Fibroblast of skin of right biceps (primary cell): ENCODE measurements around the gene L3MBTL4.
"Not testable (repeated sequence)": the region's sequence is repeated elsewhere in the genome, so short reads cannot be mapped to it uniquely, and the experiment has no call there.

Source experiments
- DNase-seq: peaks from one replicate; pipeline ENCODE4 v3.0.0-alpha.2; 2013

The L3MBTL4 gene

DNA sequence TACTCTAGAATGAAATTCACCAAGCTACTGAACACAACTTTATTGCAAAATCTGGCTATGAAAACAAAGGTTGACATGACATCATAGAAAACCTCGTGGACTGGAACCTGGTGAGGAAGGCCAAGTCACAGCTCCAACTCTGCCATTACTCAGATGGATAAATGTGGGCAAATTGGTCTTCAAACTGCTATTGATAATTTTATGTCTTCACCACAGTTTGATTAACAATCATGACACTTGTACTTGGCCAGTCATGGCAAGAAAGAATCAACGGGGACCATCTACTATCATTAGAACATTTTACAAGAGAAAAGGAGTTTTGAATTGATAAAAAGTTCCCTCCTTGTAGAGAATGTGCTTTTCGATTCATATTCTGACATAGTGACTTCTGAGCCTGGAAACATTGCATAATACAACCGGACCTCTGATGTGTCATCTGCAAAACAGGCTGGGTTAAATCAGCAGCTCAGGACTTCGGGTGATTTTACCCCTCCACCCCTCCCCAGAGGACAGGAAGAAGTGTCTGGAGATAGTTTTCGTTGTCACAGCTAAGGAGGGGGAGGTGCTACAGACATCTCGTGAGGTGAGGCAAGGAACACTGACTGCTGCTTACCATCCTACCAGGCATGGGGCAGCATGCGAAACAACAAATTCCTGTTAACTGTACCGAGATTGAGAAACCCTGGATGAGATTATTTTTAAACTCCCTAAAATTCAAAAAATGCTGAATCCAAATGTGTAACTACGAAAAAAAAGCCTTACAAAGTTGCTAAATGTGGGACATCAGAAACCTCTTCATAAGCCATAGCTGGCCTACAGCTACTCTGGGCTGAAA lies 8.4 kb downstream of the L3MBTL4 start:
- DNase-seq: peak; percentile 69

DNA sequence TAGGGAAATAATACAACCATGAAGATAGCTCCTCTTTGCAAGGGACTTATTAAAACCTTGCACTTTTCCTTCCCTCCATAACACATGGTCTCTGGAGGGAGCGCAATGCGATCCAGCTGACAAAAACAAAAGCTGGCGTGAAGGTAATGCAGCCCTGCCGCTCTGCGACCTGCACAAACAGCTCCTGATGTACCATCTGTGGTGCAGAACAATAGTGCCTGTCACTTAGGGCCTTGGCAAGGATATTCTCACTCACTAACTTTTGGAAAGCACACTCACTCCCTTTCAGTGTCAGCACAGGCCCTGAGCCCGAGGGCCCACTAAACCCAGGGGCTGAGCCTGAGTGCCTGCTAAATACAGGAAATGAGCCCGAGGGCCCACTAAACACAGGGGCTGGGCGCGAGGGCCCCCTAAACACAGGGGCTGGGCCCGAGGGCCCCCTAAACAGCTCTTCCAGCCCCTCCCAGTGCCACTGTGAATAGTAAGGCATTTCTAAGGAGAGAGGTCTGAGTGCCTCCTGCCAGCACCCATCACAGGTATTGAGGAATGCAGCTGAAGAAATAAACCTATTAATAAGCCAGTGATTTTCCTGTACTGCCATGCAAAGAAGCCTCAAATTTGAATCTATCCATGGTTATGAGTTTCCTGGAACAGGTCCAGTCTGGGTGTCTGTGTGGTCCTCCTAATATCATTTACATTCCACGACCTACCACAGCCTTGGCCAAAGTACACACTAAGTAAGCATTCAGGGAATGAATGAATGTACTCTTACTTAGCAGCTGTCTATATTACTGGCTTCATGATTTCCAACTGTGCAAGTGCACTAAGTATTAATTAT lies 9.3 kb downstream of the L3MBTL4 start:
- peak; percentile 76 for DNase-seq

DNA sequence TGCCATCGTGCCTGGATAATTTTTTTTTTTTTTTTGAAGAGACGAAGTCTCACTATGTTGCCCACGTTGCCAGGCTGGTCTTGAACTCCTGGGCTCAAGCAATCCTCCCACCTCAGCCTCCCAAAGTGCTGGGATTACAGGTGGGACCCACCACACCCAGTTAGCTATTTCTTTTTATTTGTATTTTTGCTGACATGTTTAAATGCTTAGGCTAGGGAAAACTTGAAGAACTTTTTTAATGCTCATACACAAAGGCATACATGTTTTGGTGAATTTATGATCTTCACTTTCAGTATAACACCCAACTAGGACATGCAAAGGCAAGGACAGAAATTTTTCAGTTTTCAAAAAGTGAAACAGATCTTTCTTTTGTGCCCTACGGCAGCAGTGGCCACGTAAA lies 9.9 kb downstream of the L3MBTL4 start:
- DNase-seq: no peak

DNA sequence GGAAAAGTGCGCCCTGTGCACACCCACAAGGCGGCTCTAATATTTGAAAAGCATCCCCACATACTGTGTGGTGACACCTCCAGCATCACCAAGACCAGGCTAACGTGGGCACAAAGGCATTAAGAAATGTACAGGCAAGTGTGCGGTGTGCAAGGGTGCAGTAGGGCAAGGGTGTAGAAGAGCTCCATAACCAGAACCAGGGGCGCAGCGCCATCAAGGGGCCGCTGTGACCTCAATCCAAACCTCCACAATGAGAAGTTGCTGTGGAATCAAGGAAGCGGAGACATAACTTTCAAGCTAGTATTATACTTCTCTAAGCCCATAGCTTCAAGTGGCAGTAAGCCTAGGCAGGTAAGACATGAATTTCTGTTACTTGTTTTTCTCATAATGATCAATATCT lies 13.0 kb downstream of the L3MBTL4 start:
- no peak for DNase-seq

DNA sequence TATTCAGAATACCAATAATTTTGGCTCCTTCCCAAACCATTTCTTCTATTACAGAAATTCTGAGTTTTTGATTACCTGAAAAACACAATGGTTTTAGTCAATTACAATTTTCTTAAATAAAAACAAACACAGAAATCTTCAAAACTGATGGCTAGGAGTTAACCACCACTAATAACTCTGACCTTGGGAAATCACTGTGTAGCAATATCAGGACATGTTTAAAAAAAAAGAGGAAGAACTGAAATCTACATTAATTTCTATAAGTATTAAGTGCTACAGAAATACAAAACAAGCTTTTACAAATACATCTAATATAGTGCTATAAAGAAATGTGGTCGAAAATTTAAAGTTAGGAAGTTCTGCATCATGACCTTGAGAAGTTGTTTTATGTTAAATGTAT lies 14.9 kb downstream of the L3MBTL4 start:
- DNase-seq: no peak

DNA sequence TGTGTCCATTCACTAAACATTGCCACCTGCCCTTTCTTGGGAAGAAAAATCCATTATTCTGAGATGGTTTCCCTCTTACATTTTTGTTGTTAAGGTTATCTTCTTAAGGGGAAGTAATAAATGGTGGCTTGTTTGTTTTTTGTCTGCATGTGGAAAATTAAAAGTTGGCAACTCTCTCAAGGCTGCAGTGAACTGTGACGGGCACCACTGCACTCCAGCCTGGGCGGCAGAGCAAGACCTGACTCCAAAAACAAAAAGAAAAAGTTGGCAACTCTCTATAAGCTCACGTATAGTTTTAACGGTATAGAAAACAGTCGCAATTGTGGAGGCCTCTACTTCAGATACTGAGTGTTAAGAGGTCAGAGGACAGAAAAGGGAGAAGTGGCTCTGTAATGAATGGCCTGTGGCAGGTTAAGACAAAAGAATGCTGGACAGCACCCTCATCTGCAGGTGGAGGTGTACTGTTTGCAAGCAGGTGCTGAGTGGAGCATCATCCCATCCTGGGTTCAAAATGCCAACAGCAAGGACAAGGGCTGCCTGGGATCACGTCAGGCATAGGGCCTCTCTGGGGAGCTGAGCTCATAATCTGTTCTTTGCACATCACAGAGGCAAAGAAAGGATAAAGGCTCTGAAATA lies 16.7 kb downstream of the L3MBTL4 start:
- DNase-seq: no peak

DNA sequence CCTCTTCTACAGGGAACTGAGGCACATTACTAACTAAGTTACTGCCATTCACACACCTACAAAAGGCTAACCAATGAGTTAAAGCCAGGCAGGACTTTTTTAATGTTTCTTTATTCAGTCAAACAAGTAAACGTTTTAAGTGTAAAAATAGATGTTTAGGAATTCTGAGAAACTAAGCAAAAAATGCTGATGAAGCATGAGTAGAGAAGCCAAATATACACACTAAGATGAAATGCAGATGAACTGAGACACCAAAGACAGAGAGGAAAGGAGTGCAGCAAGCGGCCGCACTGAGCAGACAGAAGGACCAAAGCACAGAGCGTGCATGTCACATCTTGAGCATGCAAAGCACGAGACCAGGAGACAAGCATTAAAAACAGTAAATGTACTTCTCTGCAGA lies 17.9 kb downstream of the L3MBTL4 start:
- DNase-seq: no peak

DNA sequence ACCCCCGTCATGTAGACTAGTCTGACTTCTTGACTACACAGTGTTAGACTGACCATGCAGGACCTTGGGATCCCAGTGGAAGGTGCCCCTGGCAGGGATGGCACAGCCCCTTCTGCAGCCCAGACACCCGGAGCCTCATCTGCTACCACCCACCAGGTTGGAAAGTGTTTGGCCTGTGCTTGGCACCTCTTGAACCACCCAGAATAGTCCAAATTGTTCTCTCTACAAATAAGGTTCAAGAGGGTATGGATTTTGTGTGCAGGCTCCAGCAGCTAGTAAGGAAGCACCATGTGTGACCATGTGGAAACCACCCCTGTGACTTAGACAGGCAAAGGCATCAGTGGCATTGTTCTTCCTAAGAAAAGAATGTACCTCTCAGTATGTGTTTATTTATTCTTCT lies 18.4 kb downstream of the L3MBTL4 start:
- DNase-seq: no peak

DNA sequence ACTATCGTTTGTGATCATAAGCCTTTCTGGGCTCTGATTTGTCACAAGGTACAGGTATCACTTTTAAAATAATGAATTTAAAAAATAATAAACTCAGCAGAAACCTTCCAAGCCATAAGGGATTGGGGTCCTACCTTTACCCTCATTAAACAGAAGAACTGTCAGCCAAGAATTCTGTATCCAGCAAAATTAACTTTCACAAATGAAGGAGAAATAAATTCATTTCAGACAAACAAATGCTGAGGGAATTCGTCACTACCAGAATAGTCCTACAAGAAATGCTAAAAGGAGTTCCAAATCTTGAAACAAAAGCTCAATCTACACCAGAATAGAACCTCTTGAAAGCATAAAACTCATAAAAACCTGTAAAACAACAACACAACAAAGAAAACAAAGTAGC lies 25.7 kb downstream of the L3MBTL4 start:
- DNase-seq: no peak

DNA sequence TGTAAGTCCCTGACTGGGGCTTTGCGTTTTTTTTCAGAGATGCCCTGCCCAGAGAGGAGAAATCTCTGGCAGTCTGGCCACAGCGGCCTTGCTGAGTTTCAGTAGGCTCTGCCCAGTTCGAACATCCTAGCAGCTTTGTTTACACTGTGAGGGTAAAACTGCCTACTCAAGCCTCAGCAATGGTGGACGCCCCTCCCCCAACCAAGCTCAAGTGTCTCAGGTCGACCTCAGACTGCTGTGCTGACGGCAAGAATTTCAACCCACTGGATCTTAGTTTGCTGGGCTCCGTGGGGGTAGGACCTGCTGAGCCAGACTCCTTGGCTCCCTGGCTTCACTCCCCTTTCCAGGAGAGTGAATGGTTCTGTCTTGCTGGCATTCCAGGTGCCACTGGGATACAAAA lies 31.7 kb downstream of the L3MBTL4 start:
- no peak for DNase-seq

DNA sequence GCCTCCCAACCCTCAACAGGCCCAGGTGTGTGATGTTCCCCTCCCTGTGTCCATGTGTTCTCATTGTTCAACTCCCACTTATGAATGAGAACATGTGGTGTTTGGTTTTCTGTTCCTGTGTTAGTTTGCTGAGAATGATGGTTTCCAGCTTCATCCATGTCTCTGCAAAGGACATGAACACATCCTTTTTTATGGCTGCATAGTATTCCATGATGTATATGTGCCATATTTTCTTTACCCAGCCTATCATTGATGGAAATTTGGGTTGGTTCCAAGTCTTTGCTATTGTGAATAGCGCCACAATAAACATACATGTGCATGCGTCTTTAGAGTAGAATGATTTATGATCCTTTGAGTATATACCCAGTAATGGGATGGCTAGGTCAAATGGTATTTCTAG lies 37.2 kb downstream of the L3MBTL4 start:
- DNase-seq: not testable (repeated sequence)

DNA sequence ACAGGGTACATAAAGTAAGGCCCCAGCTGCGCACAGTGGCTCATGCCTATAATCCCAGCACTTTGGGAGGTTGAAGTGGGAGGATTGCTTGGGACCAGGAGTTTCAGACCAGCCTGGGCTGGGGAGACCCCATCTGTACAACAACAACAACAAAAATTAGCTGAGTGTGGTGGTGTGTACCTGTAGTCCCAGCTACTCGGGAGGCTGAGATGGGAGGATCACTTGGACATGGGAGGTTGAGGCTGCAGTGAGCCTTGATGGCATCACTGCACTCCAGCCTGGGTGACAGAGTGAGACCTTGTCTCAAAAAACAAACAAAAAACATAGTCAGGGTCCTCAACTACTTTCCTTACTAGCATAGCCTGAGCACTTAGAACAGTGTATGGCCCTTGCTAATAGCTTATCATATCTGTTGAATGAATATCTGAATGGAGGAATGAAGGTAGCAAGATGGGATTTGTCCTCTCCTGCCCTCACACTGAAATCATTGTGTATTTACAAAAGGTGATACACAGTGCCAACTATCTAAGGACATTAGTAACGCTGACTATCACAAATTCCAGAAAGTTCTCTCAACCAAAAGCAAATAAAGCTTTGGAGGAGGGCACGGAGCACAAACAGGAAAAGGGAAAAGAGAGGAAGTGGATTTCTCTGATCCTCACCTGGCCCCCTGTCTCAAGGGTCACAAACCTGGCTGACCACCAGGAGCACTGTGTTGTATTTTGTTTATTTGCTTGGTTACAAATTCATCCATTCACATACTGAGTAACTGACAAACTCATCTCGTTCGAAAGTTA lies 38.1 kb downstream of the L3MBTL4 start:
- no peak for DNase-seq

DNA sequence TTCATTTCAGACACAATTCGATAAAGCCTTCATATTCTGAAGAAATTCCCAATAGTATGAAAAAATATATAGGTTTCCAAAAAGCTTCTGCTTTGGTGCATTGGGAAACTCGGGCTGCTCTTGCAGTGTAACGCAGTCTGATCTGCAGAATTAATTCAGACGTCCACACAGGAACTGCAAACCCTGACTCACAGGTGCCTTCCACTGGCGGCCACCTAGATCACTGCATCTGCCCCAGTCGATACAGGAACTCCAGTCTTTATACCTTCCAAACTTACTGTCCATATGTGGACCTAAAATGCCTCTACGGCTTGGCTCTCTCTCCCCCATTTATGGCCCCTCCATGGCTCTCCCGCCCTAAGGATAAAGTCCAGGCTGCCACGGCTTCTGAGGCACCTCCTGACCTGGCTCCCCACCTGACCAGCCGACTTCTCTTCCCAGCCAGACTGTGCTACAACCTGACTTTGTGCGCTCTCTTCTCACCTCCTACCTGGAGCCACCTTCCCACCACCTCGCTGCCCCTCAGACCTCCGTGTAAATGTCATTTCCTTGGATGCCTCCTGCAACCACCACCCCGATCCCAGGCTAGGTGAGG lies 39.7 kb downstream of the L3MBTL4 start:
- DNase-seq: no peak

DNA sequence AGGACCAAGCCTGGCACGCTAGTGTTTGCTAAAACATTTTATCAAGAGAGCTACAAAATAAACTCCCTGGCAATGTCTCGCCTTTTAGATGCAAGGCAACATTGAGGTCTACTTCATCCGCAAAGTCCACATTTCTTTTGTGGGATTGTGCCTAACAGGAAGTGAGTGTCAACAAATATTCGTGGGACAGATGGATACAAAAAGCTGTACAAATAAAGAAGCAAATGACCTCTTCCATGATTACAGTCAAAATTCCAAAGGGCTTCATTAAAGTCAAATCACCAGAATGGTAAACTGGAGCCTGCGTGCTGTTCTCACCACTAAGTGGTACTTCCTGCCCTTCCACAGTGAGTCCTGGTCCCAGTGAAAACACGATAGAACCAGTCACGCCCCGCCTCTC lies 40.4 kb downstream of the L3MBTL4 start:
- no peak for DNase-seq

DNA sequence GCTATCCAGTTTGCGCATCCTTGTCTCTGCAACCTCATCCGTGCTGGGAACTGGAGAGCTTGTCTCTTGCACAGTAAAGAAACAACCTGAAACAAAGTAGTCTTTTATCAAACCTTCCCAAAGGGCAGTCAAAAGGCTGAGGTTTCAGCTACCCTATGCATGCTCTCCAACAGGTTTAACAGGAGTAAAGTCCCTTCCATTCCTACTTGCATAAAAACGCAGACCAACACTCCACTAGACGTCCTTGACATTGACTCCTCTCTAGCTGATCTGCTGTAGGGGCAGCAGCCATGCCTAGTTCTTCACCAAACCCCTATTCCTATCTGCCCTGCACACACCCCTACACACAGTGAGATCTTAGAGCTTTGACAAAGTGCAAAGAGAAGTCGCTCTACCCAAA lies 41.5 kb downstream of the L3MBTL4 start:
- DNase-seq: no peak

DNA sequence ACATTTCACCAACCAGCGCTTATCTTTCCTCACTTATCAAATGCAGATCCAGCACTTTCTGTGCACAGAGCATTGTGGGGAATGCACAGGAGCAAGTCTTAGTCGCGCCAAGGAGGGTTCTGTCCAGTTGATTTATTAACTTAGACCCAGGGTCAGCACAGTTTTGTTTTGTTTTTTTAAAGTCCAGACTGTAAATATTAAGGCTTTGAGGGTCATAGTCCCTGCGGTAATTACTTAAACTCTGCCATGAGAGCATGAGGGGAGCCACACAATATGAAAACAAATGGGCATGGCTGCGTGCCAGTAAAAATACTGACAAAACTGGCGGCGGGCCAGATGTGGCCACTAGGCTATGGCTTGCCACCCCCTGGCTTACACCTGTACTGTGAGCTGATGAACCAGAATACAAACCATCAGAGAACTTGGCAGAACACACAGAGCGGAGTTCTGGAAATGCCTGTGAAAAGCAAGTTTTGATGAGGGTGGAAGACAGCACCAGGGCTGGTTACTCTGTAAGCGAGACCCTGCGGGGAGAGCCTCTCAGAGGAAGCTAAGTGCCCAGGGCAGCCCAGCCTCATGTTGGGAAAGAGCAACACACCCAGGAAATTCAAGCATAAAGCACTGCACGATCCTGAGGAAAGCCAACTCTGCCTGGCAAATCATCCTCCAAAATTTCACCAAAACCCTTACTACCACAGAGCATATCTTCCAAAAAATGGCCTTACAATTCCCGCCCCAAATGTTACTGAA lies 43.6 kb downstream of the L3MBTL4 start:
- DNase-seq: no peak

DNA sequence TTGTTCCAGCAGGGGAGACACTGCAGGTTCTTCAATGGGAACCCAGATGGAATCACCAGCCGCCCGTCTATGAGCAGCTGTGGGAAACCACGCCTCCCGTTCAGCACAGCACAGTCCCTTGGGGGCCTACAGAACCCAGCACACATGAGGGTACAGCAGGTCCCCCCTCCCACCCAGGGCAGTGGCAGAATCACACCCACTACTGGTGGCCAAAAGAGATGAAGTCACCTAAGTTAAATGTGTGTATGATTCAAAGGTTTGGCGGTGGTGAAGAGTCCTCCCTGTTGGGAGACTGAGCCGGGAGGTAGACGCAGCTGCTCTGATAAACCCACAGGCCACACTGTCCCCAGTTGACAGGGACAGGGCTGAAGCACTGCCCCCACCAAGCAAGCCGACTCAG lies 44.3 kb downstream of the L3MBTL4 start:
- no peak for DNase-seq

DNA sequence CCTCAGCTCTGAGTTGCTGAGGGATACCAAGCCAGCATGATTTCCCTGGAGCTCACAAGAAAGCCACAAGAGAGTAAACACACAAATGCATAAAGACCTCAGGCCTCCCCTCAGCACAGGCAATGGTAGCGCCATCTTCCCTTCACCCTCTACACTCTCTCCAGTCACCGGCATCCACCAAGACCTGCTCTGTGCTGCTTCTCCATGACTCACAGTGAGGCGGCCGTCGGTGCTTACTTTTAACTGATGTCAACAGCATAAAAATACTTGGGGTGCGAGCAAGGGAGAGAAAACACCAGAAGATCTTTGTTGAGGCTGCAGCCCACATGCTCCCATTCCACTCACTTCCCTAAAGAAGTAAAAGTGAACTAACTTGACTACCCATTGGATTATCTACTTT lies 46.7 kb downstream of the L3MBTL4 start:
- DNase-seq: peak; percentile 4

DNA sequence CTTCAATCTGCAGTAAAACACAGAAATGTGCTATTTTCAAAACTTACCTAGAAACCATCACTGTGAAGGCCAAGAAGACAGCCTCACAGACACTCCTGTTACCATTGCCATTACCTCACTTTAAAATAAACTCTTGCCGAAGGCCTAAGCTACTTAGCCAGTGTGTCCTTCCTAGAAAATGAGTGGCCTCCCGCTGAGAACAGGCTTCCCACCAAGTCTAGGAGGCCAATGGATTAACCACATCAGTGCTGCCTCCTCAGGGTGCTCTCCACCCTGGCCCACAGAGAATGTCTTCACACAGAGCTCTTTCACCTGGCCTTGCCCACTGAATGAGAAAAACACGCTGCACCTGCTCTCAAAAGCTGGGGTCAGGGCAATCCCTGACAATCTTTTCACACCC lies 47.5 kb downstream of the L3MBTL4 start:
- no peak for DNase-seq

DNA sequence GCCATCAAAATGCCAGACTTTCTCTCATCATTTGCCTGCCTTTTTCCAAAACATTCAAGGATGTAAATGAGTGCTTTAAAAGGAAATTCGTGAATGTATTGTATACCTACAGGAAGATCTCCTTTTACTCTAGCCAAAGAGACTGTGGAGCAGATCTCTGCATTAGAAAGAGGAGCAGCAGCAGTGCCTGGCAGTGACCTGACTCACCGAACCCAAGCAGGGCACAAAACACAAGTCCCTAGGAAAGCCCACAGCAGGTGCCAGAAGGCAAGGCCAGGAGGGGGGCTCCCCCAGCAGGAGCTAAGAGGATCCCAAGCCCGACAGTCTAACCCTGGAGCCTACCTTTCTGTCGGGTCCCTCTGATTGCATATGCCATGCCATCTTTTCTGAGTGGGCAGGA lies 47.9 kb downstream of the L3MBTL4 start:
- no peak for DNase-seq

DNA sequence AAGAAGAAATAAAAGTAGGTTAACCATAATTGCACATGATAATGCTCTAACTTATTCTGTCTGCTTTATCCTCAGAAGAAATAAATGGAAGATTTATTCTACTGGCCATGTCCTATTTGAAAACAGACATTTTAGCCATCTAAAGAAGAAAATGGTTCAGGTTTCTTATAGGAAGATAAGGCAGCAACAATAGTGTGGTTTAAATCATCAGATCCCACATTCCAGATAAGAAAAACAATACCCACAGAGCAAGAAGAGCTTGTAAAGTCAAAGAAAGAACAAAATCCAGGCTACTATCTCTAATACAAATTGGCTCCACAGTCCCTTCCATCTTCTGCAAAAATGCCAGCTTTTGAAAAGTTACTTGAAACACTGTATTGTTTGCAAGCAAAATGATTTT lies 49.3 kb downstream of the L3MBTL4 start:
- DNase-seq: no peak

DNA sequence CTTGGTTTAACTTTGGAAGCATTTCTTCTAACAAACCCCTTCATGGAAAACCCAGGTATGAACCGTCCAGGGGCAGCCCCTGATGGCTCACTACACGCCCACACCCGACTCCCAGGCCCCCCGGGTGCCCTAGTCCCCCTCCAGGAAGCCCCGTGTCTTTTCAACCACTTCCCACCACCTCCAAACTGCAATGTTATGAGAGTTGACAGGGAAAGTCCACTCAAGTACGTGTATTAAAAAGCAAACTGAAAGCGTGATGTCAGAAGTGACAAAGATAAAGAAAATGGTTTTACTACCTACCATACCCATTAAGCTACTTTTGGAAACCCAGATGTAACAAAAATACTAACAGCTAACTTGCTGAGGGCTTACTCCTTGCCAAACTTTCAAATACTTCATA lies 51.5 kb downstream of the L3MBTL4 start:
- DNase-seq: no peak
